GM08714 (cell line): Measurements from ENCODE around the gene BBS4.
"Not testable (repeated sequence)": the region's sequence is repeated elsewhere in the genome, so short reads cannot be mapped to it uniquely, and the experiment has no call there.

Source experiments
- H3K4me3 ChIP-seq: fragments of 200-500 bp; sonication (Bioruptor generic); 2 replicates; pipeline ENCODE4 v1.5.1; 2014; ENCODE audit warnings: mild to moderate bottlenecking, low read length, inconsistent platforms
- ZNF274 ChIP-seq: IDR thresholded peaks from 2 replicates; pipeline ENCODE4 v1.6.1; 2012; ENCODE audit warnings: mild to moderate bottlenecking, low read depth, low read length

The BBS4 gene

GRCh38 chr15:72685925-72686794 is at the start of gene BBS4, which contains the start of gene HIGD2B:
BBS4 (plus strand) TSS chr15:72686207; CDS start chr15:72686228, 21 bp downstream.
HIGD2B (minus strand) TSS chr15:72686182; CDS start chr15:72676374, 9,808 bp downstream.
- peak within 1 kb of the TSS; percentile 98 for H3K4me3 ChIP-seq
- TF ChIP-seq ZNF274: no peak

DNA sequence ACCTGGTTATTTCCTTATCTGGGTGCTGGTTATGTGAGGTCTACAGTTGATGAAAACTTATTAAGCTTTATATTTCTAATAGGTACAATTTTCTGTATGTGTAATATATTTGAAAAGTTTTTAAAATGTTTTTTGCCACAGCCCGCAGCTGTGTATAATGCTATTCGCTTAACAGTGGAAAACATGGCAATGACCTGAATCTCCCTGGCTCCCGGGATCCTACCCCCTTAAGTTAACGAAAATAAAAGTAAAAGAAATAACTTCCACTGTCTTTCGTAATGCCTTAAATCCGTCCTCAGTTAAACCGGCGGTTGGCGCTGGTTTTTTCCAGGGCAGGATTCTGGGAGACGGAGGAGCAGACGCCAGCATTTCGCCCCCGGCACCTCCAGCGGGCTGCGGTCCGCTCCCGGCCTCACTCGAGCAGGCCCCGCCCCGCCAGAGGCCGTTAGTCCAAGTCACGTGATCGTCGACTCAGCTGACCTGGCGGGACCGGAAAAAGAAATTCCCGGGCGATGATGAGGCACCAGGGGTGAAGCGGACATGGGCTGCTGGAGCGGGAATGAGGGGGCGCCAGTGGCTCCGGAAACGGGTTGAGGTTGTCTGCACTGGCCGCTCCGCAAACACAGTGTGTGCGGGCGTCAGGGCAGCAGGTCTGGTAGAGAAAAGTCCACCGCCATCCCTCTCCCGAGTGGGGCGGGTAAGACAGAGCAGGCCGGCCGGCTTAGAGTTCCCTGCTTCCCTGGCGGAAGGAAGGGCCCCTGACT is 49.3 kb upstream of the BBS4 start:
- H3K4me3 ChIP-seq: peak overlapping the region; percentile 51; the same call in 1 of the 2 replicates

DNA sequence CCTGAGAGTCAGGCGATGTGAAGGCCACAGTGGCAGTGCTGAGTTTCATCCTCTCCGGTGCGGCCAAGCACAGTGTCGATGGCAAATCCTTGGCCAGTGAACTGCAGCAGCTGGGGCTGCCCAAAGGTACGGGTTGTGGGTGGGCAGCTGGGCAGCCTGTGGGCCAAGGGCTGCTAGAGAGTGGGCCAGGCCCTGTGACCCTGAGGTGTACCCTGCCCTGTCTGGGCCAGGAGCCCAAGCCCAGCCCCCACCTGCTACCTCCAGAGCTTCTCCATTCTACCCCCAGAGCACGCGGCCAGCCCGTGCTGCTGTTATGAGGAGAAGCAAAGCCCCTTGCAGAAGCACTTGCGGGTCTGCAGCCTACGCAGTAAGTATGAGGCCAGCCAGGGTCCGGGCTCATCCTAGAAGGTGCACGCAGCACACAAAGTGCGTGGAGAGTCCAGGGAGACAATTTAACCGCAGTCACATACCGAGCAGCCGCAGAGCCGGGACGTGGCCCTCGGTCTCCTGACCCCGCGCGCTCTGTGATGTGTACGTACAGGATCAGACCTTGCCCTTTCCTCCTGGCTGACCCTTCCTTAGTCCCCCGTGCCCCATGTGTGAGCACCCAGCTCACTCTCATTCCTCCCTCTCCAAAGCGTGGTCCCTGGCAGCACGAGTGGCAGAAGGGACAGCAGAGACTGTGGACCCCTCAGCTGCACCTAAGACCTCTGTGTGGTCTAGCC is 46.1 kb upstream of the BBS4 start:
- H3K4me3 ChIP-seq: not testable (repeated sequence)

GRCh38 chr15:72642271-72642670 is 43.7 kb upstream of the BBS4 start:
- H3K4me3 ChIP-seq: not testable (repeated sequence)

DNA sequence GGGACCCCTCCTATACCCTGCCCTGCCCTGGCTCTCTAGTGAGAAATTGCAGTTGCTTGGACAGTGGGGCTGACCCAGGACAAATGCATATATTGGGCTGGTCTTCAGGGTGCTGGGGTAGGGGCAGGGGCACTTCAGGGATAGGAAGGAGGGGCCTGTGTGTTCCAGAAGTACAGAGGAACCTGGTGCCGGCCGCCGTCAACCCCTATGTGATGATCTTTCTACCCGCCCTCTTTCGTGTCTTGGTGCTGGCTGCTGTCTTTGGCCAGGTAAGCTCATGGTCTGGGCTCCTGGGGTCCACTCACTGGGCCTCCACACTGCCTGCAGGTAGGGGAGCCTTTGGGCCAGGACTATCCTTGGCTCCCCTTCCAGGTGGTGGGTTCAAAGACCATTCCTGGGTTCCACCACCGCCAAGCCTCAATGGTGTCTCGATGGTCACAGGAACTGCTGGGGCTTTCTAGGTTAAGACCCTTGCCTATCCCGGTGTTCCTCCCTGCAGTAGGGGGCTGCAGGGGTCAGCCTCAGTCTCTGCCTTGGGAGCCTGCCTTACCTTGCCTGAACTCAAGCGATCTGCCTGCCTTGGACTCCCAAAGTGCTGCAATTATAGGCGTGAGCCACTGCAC is 37.3 kb upstream of the BBS4 start:
- not testable (repeated sequence) for H3K4me3 ChIP-seq

DNA sequence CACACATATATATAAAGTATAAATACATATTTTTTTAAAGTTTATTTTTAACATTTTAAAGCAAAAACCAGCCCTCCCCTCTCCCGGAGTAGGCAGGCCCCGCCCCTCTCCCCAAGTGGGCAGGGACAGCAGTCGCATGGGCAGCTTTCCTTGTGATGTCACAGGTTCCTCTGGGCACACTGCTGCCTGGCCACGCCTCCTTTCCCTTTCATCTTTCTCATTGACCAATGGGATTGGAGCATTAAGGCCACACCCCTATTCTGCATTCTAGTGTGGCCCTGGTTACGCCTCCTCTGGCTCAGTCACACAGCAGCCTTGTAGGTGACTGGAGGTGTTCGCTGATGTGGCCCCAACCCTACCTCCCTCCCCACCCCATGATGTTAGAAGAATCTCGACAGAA is 31.6 kb upstream of the BBS4 start, which contains the start of gene GOLGA6B:
GOLGA6B (plus strand) TSS at position 301 of the 400 bp plus-strand sequence; CDS start at position 342, 41 bp downstream.
- not testable (repeated sequence) for H3K4me3 ChIP-seq

DNA sequence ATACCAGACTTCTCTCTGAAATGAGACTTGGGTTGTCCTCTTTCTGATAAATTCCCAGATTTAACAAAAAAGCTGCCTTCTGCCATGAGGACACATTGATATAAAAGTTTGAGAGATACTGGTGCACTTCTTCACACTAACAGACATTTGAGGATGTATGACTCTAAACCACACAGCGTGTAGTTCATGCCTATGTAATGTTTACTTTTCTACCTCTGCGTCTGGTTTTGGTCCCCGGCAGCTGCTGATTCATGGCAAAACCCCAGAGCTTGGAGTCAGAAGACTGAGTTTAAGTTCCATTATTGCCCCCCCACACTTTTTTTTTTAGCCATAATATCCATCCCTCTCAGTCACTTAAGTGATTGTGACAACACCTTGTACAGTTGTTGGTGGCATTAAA is 30.0 kb upstream of the BBS4 start:
- not testable (repeated sequence) for H3K4me3 ChIP-seq

GRCh38 chr15:72661081-72661480 is 24.9 kb upstream of the BBS4 start:
- H3K4me3 ChIP-seq: not testable (repeated sequence)

DNA sequence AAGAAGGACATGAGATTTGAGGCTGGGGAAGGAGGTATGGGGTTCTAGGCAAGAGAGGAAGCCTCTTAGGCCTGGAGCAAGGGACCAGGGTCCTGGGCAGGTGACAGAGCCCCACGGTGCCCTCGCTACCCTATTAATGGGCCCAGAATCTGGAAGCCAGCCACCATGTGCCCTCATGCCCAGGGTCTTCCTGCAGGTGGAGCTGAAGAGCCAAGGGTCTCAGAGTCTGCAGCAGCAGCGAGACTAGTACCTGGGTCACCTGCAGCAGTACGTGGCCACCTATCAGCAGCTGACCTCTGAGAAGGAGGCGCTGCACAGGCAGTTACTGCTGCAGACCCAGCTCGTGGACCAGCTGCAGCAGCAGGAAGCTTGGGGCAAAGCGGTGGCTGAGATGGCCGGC is 22.1 kb upstream of the BBS4 start:
- not testable (repeated sequence) for H3K4me3 ChIP-seq

DNA sequence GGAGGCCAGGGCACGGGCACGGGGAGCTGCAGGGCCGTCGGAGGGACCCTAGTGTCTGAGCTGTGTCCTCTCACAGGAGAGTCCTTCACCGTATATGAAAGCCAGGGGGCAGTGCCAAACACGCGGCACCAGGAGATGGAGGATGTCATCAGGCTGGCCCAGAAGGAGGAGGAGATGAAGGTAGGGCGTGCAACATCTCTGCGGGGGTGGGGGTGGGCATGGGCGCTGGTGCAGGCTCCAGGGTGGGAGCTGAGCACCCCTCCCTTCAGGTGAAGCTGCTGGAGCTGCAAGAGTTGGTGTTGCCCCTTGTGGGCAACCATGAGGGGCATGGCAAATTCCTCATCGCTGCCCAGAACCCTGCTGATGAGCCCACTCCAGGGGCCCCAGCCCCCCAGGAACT is 20.3 kb upstream of the BBS4 start:
- not testable (repeated sequence) for H3K4me3 ChIP-seq

- not testable (repeated sequence) for H3K4me3 ChIP-seq
Observed at GRCh38 chr15:72669803-72670202, 16.2 kb upstream of the BBS4 start.

GRCh38 chr15:72670656-72671352 is 15.2 kb upstream of the BBS4 start:
- H3K4me3 ChIP-seq: not testable (repeated sequence)

DNA sequence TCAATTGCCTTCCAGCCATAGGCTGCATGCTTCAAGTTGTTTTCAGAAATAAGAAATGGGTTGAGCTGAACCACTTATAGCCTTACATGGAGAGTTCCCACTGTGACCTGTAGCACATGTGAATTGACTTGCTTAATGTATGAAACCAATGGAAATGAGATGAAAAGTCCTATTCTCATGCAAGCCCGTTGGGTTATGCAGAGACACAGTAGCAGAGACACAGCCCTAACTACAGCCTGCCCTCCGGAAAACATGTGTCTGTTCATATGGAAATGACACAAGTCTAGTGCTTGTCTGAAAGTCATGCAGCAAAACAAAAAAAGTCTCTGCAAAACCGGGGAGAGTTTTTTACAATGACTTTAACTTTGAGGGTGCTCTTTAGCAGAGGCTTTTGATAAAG is 14.5 kb upstream of the BBS4 start:
- H3K4me3 ChIP-seq: no peak overlapping the region
- no peak for TF ChIP-seq ZNF274

DNA sequence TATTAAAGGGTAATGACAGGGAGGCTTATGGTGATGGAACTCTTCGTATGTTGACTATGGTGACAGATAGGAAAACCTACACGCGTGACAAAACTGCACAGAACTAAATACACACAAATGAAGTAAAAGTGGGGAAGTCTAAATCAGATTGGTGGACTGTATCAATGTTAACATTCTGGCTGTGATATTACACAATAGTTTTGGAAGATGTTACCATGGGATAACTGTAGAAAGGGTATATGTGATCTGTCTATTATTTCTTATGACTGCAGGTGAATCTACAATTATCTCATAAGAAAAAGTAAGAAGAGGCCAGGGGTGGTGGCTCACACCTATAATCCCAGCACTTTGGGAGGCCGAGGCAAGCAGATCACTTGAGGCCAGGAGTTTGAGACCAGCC is 9.2 kb upstream of the BBS4 start:
- no peak for TF ChIP-seq ZNF274
- no peak overlapping the region for H3K4me3 ChIP-seq
